Measurements from ENCODE around the gene MOB3B.

MOB3B gene

DNA sequence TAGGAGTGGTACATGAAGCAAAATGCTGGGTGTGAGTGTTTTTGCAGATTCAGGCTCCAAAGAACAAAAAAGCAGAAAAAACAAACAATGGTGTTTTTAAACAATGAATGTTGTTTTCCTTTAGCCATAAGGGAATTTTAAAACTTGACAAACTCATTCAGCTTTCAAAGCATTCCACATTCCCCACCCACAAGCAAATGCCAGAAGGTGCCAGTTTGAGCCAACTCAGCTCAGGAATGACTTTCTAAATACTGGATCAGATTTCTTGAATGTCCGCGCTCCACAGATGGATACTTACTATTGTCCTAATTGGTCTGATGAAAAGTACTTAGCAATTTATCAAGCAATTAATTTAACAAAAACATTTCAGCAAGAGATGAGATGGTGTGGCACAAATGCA is 12.9 kb upstream of the MOB3B start:
- TF ChIP-seq, protein P1, sequence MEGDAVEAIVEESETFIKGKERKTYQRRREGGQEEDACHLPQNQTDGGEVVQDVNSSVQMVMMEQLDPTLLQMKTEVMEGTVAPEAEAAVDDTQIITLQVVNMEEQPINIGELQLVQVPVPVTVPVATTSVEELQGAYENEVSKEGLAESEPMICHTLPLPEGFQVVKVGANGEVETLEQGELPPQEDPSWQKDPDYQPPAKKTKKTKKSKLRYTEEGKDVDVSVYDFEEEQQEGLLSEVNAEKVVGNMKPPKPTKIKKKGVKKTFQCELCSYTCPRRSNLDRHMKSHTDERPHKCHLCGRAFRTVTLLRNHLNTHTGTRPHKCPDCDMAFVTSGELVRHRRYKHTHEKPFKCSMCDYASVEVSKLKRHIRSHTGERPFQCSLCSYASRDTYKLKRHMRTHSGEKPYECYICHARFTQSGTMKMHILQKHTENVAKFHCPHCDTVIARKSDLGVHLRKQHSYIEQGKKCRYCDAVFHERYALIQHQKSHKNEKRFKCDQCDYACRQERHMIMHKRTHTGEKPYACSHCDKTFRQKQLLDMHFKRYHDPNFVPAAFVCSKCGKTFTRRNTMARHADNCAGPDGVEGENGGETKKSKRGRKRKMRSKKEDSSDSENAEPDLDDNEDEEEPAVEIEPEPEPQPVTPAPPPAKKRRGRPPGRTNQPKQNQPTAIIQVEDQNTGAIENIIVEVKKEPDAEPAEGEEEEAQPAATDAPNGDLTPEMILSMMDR (IDR thresholded peaks at IDR 0.05; ENCODE audit: low read depth, low read length), result no peak
- DNase-seq (ENCODE audit: low read depth in 2 of 2), result peak; percentile 10 to 13

DNA sequence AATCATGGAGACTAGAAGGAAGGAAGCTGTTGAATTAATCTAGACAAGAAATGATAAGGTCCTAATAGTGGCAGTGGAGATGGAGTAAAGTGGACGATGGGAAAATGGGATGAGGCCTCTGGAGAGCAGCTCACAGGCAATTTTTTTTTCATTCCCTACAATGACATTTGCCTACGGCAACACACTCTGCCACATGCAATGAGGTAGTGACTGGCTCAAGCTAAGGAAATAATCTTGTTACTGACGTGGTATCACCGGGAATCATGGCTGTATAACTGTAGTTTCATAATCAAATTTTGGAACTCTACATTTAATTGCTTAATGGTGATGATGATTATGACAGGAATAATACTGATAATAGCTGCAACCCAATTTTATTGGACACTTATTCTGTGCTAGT is 12.1 kb upstream of the MOB3B start:
- DNase-seq (ENCODE audit: low read depth in 2 of 2), result no peak
- H3K4me3 ChIP-seq (replicated peaks in 1 of 2; ENCODE audit: low read depth in 2 of 2, low read length in 2 of 2), result no peak overlapping the region
- TF ChIP-seq, protein P1 (IDR thresholded peaks at IDR 0.05; ENCODE audit: low read depth, low read length), result no peak

More for the DNA sequence above, 12.9 kb upstream of the MOB3B start:
- H3K4me3 ChIP-seq (replicated peaks in 1 of 2; ENCODE audit: low read depth in 2 of 2, low read length in 2 of 2), result no peak overlapping the region

DNA sequence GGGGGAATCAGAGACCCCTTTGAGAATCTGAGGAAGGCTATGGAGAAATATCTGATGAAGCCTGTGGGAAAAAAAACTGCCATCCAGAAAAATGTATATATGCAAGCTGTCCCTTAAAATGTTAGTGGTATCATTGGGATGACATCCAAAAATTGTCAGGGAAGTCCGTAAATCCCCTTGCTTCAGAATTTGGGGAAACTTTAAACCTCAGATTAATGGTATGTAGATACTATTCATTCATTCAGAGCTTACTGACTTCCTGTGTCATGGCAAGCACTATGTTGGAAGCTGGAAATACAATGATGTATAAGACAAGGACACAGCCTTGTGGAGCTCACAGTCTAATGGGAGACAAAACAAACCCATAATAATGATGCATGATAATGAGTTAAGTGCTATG is 10.9 kb upstream of the MOB3B start:
- H3K4me3 ChIP-seq (replicated peaks in 1 of 2; ENCODE audit: low read depth in 2 of 2, low read length in 2 of 2), result no peak overlapping the region
- peak; percentile 44 to 48 for DNase-seq (ENCODE audit: low read depth in 2 of 2)
- TF ChIP-seq, protein P1 (IDR thresholded peaks at IDR 0.05; ENCODE audit: low read depth, low read length), result no peak

DNA sequence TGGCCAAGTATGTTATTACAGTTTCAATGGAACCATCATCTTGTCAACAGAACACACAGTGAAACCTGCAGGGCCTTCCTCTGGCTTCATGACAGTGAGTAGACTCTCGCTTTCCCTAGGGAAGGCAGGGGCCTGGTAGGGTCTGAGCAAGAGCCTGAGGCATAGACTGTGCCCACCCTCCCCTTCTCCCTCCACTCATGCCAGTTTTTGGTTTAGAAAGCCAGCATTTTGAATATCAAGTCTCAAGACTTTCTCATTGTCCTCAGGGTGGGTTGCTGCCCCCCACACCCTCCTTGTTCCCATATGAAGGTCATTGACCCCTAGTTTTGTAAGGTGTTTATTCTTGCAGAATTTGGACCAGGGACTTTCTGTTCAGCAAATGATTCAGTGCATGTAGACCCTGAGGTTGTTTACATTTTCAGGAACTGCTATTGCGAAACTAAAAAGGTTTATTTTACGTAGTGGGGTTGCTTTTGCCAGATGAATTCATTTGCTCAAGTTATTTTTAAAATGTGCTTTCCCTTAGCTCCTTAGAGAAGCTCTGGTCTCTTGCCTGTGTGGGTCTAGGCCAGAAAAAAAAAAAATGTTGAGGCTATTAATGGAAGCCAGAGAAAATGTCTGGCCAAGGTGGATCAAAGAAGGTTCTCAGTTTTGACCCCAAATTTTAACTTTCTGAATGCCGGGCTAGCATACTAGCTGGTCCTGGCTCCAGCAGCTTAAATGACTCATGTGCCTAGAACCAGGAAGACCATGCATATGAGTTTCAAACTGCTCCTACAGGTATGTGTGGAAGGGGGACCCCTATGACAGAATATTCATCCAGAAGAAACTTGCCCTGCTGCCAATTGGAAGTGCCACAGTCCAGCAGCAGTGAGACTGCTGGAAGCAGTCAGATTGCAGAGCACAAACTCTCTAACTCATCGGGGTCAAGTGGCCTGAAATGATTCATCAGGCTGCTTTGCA is 10.1 kb upstream of the MOB3B start:
- TF ChIP-seq, protein P1 (IDR thresholded peaks at IDR 0.05; ENCODE audit: low read depth, low read length), result no peak
- peak; percentile 75 to 85 for DNase-seq (ENCODE audit: low read depth in 2 of 2)
- H3K4me3 ChIP-seq (replicated peaks in 1 of 2; ENCODE audit: low read depth in 2 of 2, low read length in 2 of 2), result no peak overlapping the region

DNA sequence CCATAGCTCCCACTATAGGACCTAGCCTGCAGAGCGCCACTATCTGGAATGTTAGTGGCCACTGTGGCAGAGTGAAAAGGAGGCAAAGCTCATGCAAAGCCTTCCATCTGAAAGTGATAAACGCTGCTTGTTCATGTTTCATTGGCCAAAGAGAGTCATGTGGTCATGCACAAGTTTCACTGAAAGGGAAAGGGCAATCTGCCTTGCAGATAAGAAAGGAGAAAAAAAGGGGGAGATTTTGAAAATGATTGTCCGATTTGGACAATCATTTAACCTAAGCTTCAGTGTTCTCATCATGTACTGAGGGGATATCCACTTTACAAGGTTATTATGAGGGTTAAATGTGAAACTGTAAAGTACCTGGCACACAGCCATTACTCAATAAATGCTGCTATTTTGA is 9.0 kb upstream of the MOB3B start:
- no peak for DNase-seq (ENCODE audit: low read depth in 2 of 2)
- TF ChIP-seq, protein P1 (IDR thresholded peaks at IDR 0.05; ENCODE audit: low read depth, low read length), result no peak
- H3K4me3 ChIP-seq (replicated peaks in 1 of 2; ENCODE audit: low read depth in 2 of 2, low read length in 2 of 2), result no peak overlapping the region

DNA sequence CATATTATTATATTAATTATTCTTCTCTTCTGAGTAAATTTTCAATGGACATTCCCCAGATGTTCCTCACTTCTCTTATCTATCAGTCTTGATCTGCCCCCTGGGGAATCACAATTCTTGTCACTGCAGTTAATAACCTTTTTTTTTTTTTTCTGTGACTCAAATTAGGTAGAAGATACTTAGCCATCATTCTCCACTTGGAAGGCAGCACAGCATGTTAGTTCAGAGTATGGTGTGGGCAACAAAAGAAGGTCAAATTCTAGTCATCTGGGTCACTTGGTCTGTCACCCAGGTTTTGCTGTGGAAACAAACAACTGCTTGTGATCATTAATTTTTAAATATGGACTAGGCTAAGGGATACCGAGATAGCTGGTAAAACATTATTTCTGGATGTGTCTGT is 8.1 kb upstream of the MOB3B start:
- H3K4me3 ChIP-seq (replicated peaks in 1 of 2; ENCODE audit: low read depth in 2 of 2, low read length in 2 of 2), result no peak overlapping the region
- TF ChIP-seq, protein P1 (IDR thresholded peaks at IDR 0.05; ENCODE audit: low read depth, low read length), result no peak
- DNase-seq (ENCODE audit: low read depth in 2 of 2), result no peak

Data from cardiac fibroblast (primary cell).